K562 (cell line): ENCODE data around the gene ABLIM1. TPM values are rescaled to one million over a fixed set of nuclear protein-coding genes. Genes with fewer than 3 reads are reported as not detected.

Source experiments
- ATAC-seq: fragments of 200-7000 bp; cut with Tn5 transposase; 3 replicates; pipeline ENCODE4 v1.9.1; 2020; ENCODE audit warnings: moderate library complexity
- BruUV-seq: library from RNA; stranded (reverse); fragments of 400-500 nt; replicated peaks from 2 replicates; lab custom pipeline; 2021; lab: Mats Ljungman, UMichigan
- CTCF ChIA-PET: fragments of 300-600 bp; formaldehyde crosslinking; extraction: SDS; loops from one replicate; lab custom pipeline; 2021; ENCODE audit warnings: low intra/inter-chr PET ratio; lab: Yijun Ruan, JAX
- POLR2A ChIA-PET: fragments of 300-600, 350-650 bp; sonication (Branson Sonifier 250); formaldehyde crosslinking; extraction: SDS; loops from one replicate; lab custom pipeline; 2021; ENCODE audit warnings: antibody characterized with exemption, inconsistent platforms; lab: Yijun Ruan, JAX
- DNase-seq, 4 experiments: peaks; one replicate each; pipeline versions ENCODE4 v3.0.0 to v3.0.0-alpha.2; 2011 to 2018; ENCODE audit warnings: low spot score in 3 of 4, mixed read lengths in 3 of 4; ENCODE audit errors: extremely low read depth in 1 of 4
- FAIRE-seq: peaks from 2 replicates; lab custom pipeline; 2011; peaks lifted over from hg19 to GRCh38; lab: Jason Lieb, UNC
- H2AFZ ChIP-seq: 2 replicates; pipeline ENCODE4 v1.6.0; 2011; ENCODE audit warnings: low read depth, low read length, control low read depth, inconsistent platforms
- H3K27ac ChIP-seq: fragments of 200-600 bp; 3 replicates; pipeline ENCODE4 v1.8.0; 2011; ENCODE audit warnings: low read depth, mild to moderate bottlenecking, control low read depth, inconsistent platforms, low read length, moderate library complexity, mixed read lengths; ENCODE audit errors: extremely low read depth
- H3K27me3 ChIP-seq, 2 experiments: fragments of 300-600 bp in 1 of 2; 2 replicates in 1 of 2; 3 replicates in 1 of 2; pipeline versions ENCODE4 v1.6.0 to v1.8.0; 2011; ENCODE audit warnings: inconsistent platforms in 2 of 2, low read length in 2 of 2, mild to moderate bottlenecking in 1 of 2, mixed read lengths in 1 of 2, moderate library complexity in 1 of 2; ENCODE audit not compliant: control insufficient read depth in 2 of 2, insufficient read depth in 2 of 2
- H3K36me3 ChIP-seq: fragments of 300-600 bp; 3 replicates; pipeline ENCODE4 v1.8.0; 2011; ENCODE audit warnings: mild to moderate bottlenecking, low read length, inconsistent platforms; ENCODE audit not compliant: control insufficient read depth, insufficient read depth
- H3K4me1 ChIP-seq, 2 experiments: fragments of 200-600 bp in 1 of 2; replicated peaks in 1 of 2; 2 replicates in 1 of 2; 3 replicates in 1 of 2; pipeline versions ENCODE4 v1.5.1 to v1.8.0; 2011; ENCODE audit warnings: inconsistent platforms in 2 of 2, low read length in 2 of 2, mild to moderate bottlenecking in 1 of 2, mixed read lengths in 1 of 2, moderate library complexity in 1 of 2; ENCODE audit not compliant: control insufficient read depth in 2 of 2, insufficient read depth in 2 of 2
- H3K4me2 ChIP-seq: 2 replicates; pipeline ENCODE4 v1.6.1; 2011; ENCODE audit warnings: low read length, control low read depth, inconsistent platforms, mixed read lengths; ENCODE audit not compliant: insufficient read depth
- H3K4me3 ChIP-seq: fragments of 200-600 bp; sonication (generic), shearing (Covaris generic); 2 replicates; pipeline ENCODE4 v1.5.1; 2016; ENCODE audit warnings: control low read depth, inconsistent platforms
- H3K79me2 ChIP-seq: fragments of 200-600 bp; 3 replicates; pipeline ENCODE4 v1.8.0; 2011; ENCODE audit warnings: low read length, inconsistent platforms; ENCODE audit not compliant: control insufficient read depth, insufficient read depth
- H3K9ac ChIP-seq, 2 experiments: 2 replicates each; pipeline versions ENCODE4 v1.6.0 to v1.6.1; 2011; ENCODE audit warnings: low read depth in 2 of 2, low read length in 2 of 2, control low read depth in 1 of 2, inconsistent platforms in 1 of 2, mild to moderate bottlenecking in 1 of 2, mixed read lengths in 1 of 2; ENCODE audit not compliant: insufficient read depth in 1 of 2
- H3K9me1 ChIP-seq: one replicate; pipeline ENCODE4 v1.6.0; 2011; ENCODE audit warnings: inconsistent platforms, mild to moderate bottlenecking, low read length, moderate library complexity; ENCODE audit not compliant: control insufficient read depth, insufficient read depth
- H3K9me3 ChIP-seq: replicated peaks from 2 replicates; pipeline ENCODE4 v1.5.1; 2011; ENCODE audit warnings: low read depth, low read length, inconsistent platforms; ENCODE audit not compliant: control insufficient read depth, insufficient read depth
- H4K20me1 ChIP-seq: replicated peaks from 2 replicates; pipeline ENCODE4 v1.6.1; 2011; ENCODE audit warnings: low read length, inconsistent platforms, mixed read lengths; ENCODE audit not compliant: control insufficient read depth, insufficient read depth
- BRF2 ChIP-seq: IDR thresholded peaks from 3 replicates; pipeline ENCODE4 v1.6.1; 2011; ENCODE audit warnings: borderline replicate concordance, mild to moderate bottlenecking; ENCODE audit not compliant: insufficient read length, insufficient read depth
- E2F4 ChIP-seq: sonication (generic); formaldehyde crosslinking; IDR thresholded peaks from 2 replicates; pipeline ENCODE4 v1.8.0; 2022; ENCODE audit warnings: mild to moderate bottlenecking, low read depth, missing genetic modification reagents
- GATAD2B ChIP-seq: fragments of 450-650 bp; IDR thresholded peaks from 2 replicates; pipeline ENCODE4 v1.6.1; 2017; ENCODE audit warnings: mild to moderate bottlenecking, borderline replicate concordance
- IFI16 ChIP-seq: fragments of 250-450 bp; sonication (Bioruptor Pico); IDR thresholded peaks from 2 replicates; pipeline ENCODE4 v2.1.2; 2022; ENCODE audit warnings: mild to moderate bottlenecking, inconsistent platforms
- JUNB ChIP-seq: fragments of 450-650 bp; formaldehyde crosslinking; conservative IDR thresholded peaks from 2 replicates; pipeline ENCODE4 v1.4.0; 2020; ENCODE audit warnings: mild to moderate bottlenecking
- JUND ChIP-seq, 2 experiments: IDR thresholded peaks; 2 replicates in 1 of 2; 3 replicates in 1 of 2; pipeline ENCODE4 v1.6.1; 2011; ENCODE audit warnings: borderline replicate concordance in 2 of 2, low read depth in 2 of 2, low read length in 2 of 2, improper control_type of control experiment in 1 of 2, missing biosample characterization in 1 of 2, missing genetic modification characterization in 1 of 2, missing genetic modification reagents in 1 of 2
- KLF16 ChIP-seq: IDR thresholded peaks from 2 replicates; pipeline ENCODE4 v1.6.1; 2016; ENCODE audit warnings: antibody characterized with exemption
- MTA2 ChIP-seq: fragments of 450-650 bp; IDR thresholded peaks from 2 replicates; pipeline ENCODE4 v1.6.1; 2016; ENCODE audit warnings: low read depth
- MYNN ChIP-seq, 2 experiments: sonication (generic); formaldehyde crosslinking in 1 of 2; IDR thresholded peaks; 2 replicates each; pipeline versions ENCODE4 v1.5.0 to v1.6.1; 2016 to 2020; ENCODE audit warnings: antibody characterized with exemption in 1 of 2, missing genetic modification reagents in 1 of 2
- NR3C1 ChIP-seq: sonication (generic); formaldehyde crosslinking; IDR thresholded peaks from 2 replicates; pipeline ENCODE4 v1.8.1; 2022; ENCODE audit warnings: missing genetic modification reagents
- PURB ChIP-seq: sonication (generic); formaldehyde crosslinking; IDR thresholded peaks from 2 replicates; pipeline ENCODE4 v1.9.0; 2021; ENCODE audit warnings: low read depth, mild to moderate bottlenecking, missing genetic modification reagents
- RCOR1 ChIP-seq, 2 experiments: IDR thresholded peaks; 2 replicates each; pipeline ENCODE4 v1.6.1; 2012; ENCODE audit warnings: low read depth in 2 of 2, low read length in 2 of 2, borderline replicate concordance in 1 of 2, improper control_type of control experiment in 1 of 2
- RNF219 ChIP-seq: fragments of 250-450 bp; sonication (Bioruptor Pico); IDR thresholded peaks from 2 replicates; pipeline ENCODE4 v1.5.0; 2022; ENCODE audit warnings: mild to moderate bottlenecking
- YBX1 ChIP-seq: fragments of 450-650 bp; IDR thresholded peaks from 2 replicates; pipeline ENCODE4 v1.7.1; 2016; ENCODE audit warnings: mild to moderate bottlenecking
- ZNF124 ChIP-seq: sonication (generic); formaldehyde crosslinking; IDR thresholded peaks from 2 replicates; pipeline ENCODE4 v1.8.1; 2022; ENCODE audit warnings: missing genetic modification reagents
- ZNF354B ChIP-seq: fragments of 250-450 bp; sonication (Bioruptor Pico); IDR thresholded peaks from 2 replicates; pipeline ENCODE4 v1.4.0; 2020
- ZNF384 ChIP-seq: IDR thresholded peaks from 2 replicates; pipeline ENCODE4 v1.6.1; 2012; ENCODE audit warnings: low read depth, low read length, improper control_type of control experiment
- WGBS: fragments of 100-300 bp; shearing (Covaris generic); methylation state at CpG from one replicate; pipeline ENCODE4 v1.1.6; 2016; ENCODE audit warnings: low coverage, mixed read lengths; ENCODE audit not compliant: insufficient coverage; ENCODE audit errors: missing lambda C conversion rate; 5-methylcytosine and 5-hydroxymethylcytosine counted together
- in situ Hi-C: fragments of 300-500 bp; cut with MboI; formaldehyde crosslinking; loops from 4 replicates; pipeline ENCODE4 v1.15.0; 2018; ENCODE audit warnings: inconsistent platforms, mixed read lengths
- intact Hi-C: fragments of 100-400 bp; cut with micrococcal nuclease; formaldehyde crosslinking; loops from 2 replicates; pipeline ENCODE4 v1.14.2; 2022
- polyA plus RNA-seq, 8 experiments: library from polyadenylated mRNA; depleted of rRNA in 4 of 8; stranded (reverse) in 5 of 8; unstranded in 3 of 8; fragments of >200 nt; fragmentation: Nextera tagmentation in 2 of 8; fragmentation: Illumina TruSeq in 1 of 8; extraction: Ambion mirVana in 2 of 8; extraction: Trizol in 1 of 8; gene quantifications; 2 replicates each; pipeline versions ENCODE4 v1.2.1 to v1.2.3, GENCODE V29; 2011 to 2014; ENCODE audit warnings: inconsistent platforms in 1 of 8, missing spikeins in 1 of 8
- total RNA-seq, 7 experiments: library from RNA; depleted of rRNA in 6 of 7; stranded (reverse); fragments of >200 nt in 6 of 7; fragmentation: Illumina TruSeq in 2 of 7; extraction: Trizol in 2 of 7; gene quantifications; 2 replicates each; pipeline versions ENCODE4 v1.2.1 to v1.2.3, GENCODE V29; 2011 to 2021; ENCODE audit warnings: low replicate concordance in 1 of 7

ABLIM1 gene
- total and polyA plus RNA-seq, 9 of the 15 experiments (the other 6 are each of a cell fraction or from before 2014, with no cell fraction given), result 0.07 to 0.49 (median 0.14) TPM; not detected in 6

DNA sequence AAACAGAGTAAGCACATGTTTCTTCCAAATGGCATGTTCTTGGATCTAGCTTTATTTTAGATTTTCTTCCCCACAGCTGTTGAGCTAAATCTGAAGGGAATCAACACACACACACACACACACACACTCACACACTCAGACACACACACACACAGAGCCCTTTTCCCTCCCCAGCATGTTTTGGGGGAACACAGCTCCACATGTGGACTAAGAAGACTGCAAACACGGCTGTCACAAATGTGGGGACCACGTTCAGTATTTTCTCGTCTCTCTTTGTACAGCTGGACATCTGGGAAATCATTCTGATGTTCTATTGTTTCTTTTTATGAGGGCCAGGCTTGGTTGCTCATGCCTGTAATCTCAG, 116.3 kb downstream of the ABLIM1 start (continued):
- no peak for TF ChIP-seq JUNB
- no peak for TF ChIP-seq RNF219
- no peak for TF ChIP-seq ZNF354B (CRISPR knock-in tag)
- no peak for TF ChIP-seq YBX1
- no peak for TF ChIP-seq JUND (IDR thresholded peaks at IDR 0.05; ENCODE audit: borderline replicate concordance, low read depth, low read length)
- TF ChIP-seq JUND (tag; IDR thresholded peaks at IDR 0.05; ENCODE audit: borderline replicate concordance, low read depth, low read length), result no peak
- TF ChIP-seq E2F4, result no peak
- TF ChIP-seq, all 486 proteins: peak for 0

DNA sequence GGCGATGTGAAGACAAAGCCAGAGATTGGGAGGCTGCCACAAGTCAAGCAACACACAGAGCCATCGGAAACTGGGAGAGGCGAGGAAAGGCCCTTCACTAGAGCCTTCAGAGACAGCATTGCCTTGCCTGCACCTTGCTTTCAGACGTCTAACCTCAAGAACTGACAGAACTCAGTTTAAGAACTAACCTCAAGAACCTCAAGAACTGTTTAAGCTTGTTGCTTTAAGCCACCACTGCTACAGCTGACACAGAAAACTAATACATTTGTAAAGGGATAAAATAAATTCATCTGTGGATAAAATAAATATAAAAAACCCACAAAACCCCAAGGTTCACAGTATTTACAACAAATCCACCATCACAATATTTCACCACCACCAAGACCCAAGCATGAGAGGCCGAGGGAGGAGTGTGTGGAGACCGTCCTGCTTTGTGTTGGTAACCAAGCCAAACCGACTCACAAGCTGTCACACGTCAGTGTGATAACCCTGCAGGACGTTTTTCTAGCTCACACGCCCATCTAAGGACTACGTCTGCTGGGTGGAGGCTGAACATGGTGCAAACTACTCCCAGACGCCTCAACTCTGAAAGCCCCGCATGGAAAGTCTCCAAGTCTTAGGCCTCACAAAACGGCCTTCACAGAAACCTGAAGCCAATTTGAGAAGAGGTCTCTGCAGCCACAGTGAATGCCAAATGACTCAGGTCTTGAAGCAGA, 116.8 kb downstream of the ABLIM1 start:
- H4K20me1 ChIP-seq, result no peaks in the 10 kb centered on the region
- TF ChIP-seq ZNF124 (CRISPR knock-in tag) (no peak), IFI16 (CRISPR knock-in tag) (no peak), GATAD2B (no peak), ZNF384 (no peak), PURB (CRISPR knock-in tag) (no peak), JUND (IDR thresholded peaks at IDR 0.05; ENCODE audit: borderline replicate concordance, low read depth, low read length) (no peak), JUND (tag; IDR thresholded peaks at IDR 0.05; ENCODE audit: borderline replicate concordance, low read depth, low read length) (no peak), NR3C1 (CRISPR knock-in tag) (no peak), KLF16 (no peak), MTA2 (no peak), MYNN (IDR thresholded peaks at IDR 0.05) (no peak), MYNN (CRISPR knock-in tag; IDR thresholded peaks at IDR 0.05) (no peak), BRF2 (no peak), RCOR1 (IDR thresholded peaks at IDR 0.05; ENCODE audit: borderline replicate concordance in 1 of 2, low read depth in 2 of 2, low read length in 2 of 2) (no peak)

More for the DNA sequence above, 116.8 kb downstream of the ABLIM1 start:
- ATAC-seq, result no peak
- POLR2A ChIA-PET, result no interaction called here
- Histone ChIP-seq H3K27me3 (no peaks in the 10 kb centered on the region; a peak in 2 of 5 replicates), H3K9me1 (no peaks in the 10 kb centered on the region), H3K9me3 (no peaks in the 10 kb centered on the region), H3K36me3 (no peaks in the 10 kb centered on the region), H3K27ac (no peak overlapping the region), H3K9ac (no peak overlapping the region), H3K4me1 (no peaks in the 10 kb centered on the region), H3K79me2 (no peaks in the 10 kb centered on the region), H3K4me3 (no peak overlapping the region), H3K4me2 (no peak overlapping the region), H2AFZ (no peak overlapping the region)
- intact Hi-C loops (no loop called here), in situ Hi-C loops (loop anchor here (10.0 kb wide), 1 partner anchor 154 kb away; no protein-coding TSS in a partner anchor)
- no TSS peak for BruUV-seq
- no peak for DNase-seq
- FAIRE-seq, result no peak
- 0% methylated on average over 11 of the region's 14 CpGs for WGBS
- CTCF ChIA-PET, result no interaction called here
